SJSA1 (cell line): ENCODE measurements around the gene MOK. TPM values are rescaled to one million over a fixed set of nuclear protein-coding genes. Genes with fewer than 3 reads are reported as not detected.

ENCODE experiments used
- DNase-seq, 2 experiments: peaks; one replicate each; pipeline ENCODE4 v3.0.0-alpha.2; 2015 to 2020; ENCODE audit warnings: low spot score in 2 of 2, low read depth in 1 of 2
- H3K27ac ChIP-seq: fragments of 250-450 bp; sonication (Bioruptor Pico); 2 replicates; pipeline ENCODE4 v1.5.1; 2020; ENCODE audit warnings: mild to moderate bottlenecking, moderate library complexity
- H3K27me3 ChIP-seq: fragments of 250-450 bp; sonication (Bioruptor Pico); replicated peaks from 2 replicates; pipeline ENCODE4 v1.5.1; 2020; ENCODE audit warnings: mild to moderate bottlenecking, moderate library complexity
- H3K36me3 ChIP-seq: fragments of 250-450 bp; sonication (Bioruptor Pico); 2 replicates; pipeline ENCODE4 v1.5.1; 2020; ENCODE audit warnings: mild to moderate bottlenecking
- H3K4me1 ChIP-seq: fragments of 250-450 bp; sonication (Bioruptor Pico); replicated peaks from 2 replicates; pipeline ENCODE4 v1.6.1; 2021; ENCODE audit warnings: mild to moderate bottlenecking
- H3K4me3 ChIP-seq: fragments of 250-450 bp; sonication (Bioruptor Pico); 2 replicates; pipeline ENCODE4 v1.5.1; 2020; ENCODE audit warnings: mild to moderate bottlenecking
- H3K9me3 ChIP-seq: fragments of 250-450 bp; sonication (Bioruptor Pico); replicated peaks from 2 replicates; pipeline ENCODE4 v1.5.1; 2020; ENCODE audit warnings: mild to moderate bottlenecking
- total RNA-seq: library from RNA; depleted of rRNA; stranded (reverse); fragments of >200 nt; shearing (Covaris generic); gene quantifications from 2 replicates; pipeline ENCODE4 v1.2.3, GENCODE V29; 2014

The MOK gene
- total RNA-seq, 1 experiment from 2014 or later = 2.7 TPM

DNA sequence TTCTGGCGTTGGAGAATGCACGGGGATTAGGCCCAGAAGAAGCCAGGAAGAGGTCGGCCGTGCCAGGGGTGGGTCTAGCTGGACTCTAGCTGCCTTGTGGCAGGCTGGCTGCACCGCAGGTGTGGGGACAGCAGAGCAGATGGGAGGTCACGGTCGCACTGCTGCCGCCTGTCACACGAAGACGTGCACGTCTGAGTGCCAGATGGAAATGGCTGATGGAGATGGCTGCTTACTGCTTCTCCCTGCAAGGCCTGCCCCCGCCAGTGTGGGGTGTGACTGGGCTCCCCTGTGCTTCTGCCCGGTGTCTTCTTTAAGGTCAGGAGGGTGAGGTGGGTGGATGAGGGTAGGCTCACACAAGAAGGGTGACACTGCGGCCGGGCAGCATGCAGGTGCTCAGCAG, 79.0 kb downstream of the MOK start:
- Histone ChIP-seq H3K27ac (no peak overlapping the region), H3K9me3 (no peaks in the 10 kb centered on the region)

DNA sequence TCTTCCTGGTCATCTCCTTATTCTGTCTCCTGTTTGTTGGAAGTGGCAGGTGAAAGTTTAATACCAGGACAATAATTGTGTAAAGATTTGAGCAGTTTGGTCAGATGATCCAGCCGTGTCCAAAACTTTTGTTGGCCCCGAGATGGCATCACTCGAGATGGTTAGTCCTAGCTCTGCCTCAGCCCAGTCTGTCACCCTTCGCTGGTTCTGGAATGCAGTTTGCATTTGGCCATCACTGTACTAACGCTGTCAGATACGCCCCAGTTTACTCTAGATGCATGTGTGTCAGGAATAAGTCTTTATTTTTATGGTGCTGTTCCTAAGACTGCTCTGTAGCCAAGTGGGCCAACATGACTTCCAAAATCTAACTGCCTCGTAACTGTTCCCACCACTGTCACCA, 79.6 kb downstream of the MOK start:
- DNase-seq = no peak
- Histone ChIP-seq H3K36me3 (no peaks in the 10 kb centered on the region), H3K9me3 (no peaks in the 10 kb centered on the region), H3K27ac (no peak overlapping the region), H3K27me3 (no peaks in the 10 kb centered on the region), H3K4me1 (peaks cover 5% of the 10 kb centered on the region), H3K4me3 (no peak overlapping the region)

More for the DNA sequence above, 79.0 kb downstream of the MOK start:
- DNase-seq = no peak
- Histone ChIP-seq H3K27me3 (no peaks in the 10 kb centered on the region), H3K4me3 (no peak overlapping the region), H3K4me1 (peaks cover 3% of the 10 kb centered on the region), H3K36me3 (no peaks in the 10 kb centered on the region)

- H3K4me1 ChIP-seq = peaks cover 5% of the 10 kb centered on the region
- H3K27me3 ChIP-seq = no peaks in the 10 kb centered on the region
- H3K9me3 ChIP-seq = no peaks in the 10 kb centered on the region
- H3K4me3 ChIP-seq = no peak overlapping the region
- H3K36me3 ChIP-seq = no peaks in the 10 kb centered on the region
- DNase-seq = no peak
- H3K27ac ChIP-seq = no peak overlapping the region
These were observed 81.3 kb downstream of the MOK start for GRCh38 chr14:102223682-102224081.

DNA sequence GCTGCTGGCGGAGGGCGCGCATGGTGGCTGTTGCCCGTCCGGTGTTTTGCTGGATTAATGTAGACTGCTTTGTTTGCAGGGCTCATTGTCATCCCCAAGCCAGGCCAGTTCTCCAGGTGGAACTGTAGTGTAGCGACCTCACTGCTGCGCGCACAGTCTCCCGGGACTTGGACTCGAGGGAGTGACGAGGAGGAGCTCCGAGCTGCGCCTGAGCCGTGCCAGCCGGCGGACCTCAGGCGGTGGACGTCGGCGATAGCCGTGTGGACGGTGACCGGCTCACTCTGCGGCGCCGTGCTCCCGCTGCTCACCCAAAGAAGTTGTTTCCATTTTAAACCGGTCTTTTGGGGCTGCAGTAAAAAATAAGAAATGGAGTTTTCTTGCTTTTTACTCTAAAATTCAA, 82.2 kb downstream of the MOK start:
- Histone ChIP-seq H3K9me3 (no peaks in the 10 kb centered on the region), H3K4me3 (no peak overlapping the region), H3K27ac (no peak overlapping the region), H3K27me3 (no peaks in the 10 kb centered on the region), H3K4me1 (peaks cover 5% of the 10 kb centered on the region), H3K36me3 (no peaks in the 10 kb centered on the region)
- DNase-seq = no peak

GRCh38 chr14:102222009-102222575, 82.9 kb downstream of the MOK start:
- no peaks in the 10 kb centered on the region for H3K27me3 ChIP-seq
- no peak for DNase-seq
- peaks cover 2% of the 10 kb centered on the region for H3K36me3 ChIP-seq
- H3K4me1 ChIP-seq = peaks cover 5% of the 10 kb centered on the region
- no peak overlapping the region for H3K27ac ChIP-seq
- no peak overlapping the region for H3K4me3 ChIP-seq
- H3K9me3 ChIP-seq = no peaks in the 10 kb centered on the region

- DNase-seq = no peak
- Histone ChIP-seq H3K4me3 (no peak overlapping the region), H3K36me3 (peaks cover 5% of the 10 kb centered on the region), H3K27ac (no peak overlapping the region), H3K9me3 (no peaks in the 10 kb centered on the region), H3K27me3 (no peaks in the 10 kb centered on the region), H3K4me1 (peaks cover 5% of the 10 kb centered on the region)
These were observed 83.9 kb downstream of the MOK start for GRCh38 chr14:102221026-102221425.

DNA sequence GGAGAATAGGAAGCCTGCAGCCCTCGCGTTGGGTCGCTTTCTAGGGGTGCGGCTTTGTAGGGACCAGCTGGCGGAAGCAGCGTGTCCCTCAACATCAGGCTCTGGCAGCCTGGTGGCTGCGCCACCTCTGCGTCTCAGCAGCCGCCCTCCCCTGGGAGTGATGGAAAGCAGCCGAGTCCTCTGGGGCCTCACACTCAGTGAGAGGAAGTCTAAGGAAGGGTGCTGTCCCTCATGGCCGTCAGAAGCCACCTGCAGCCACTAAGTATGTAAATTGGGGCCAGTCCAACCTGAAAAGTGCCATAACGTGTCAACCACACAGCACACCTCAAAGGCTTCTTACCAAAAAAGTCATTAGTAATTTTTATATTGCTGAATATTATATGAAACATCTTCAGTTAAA, 84.9 kb downstream of the MOK start:
- Histone ChIP-seq H3K27me3 (no peaks in the 10 kb centered on the region), H3K36me3 (peaks cover 9% of the 10 kb centered on the region), H3K4me3 (no peak overlapping the region), H3K4me1 (peaks cover 5% of the 10 kb centered on the region), H3K27ac (no peak overlapping the region), H3K9me3 (no peaks in the 10 kb centered on the region)
- DNase-seq = no peak

DNA sequence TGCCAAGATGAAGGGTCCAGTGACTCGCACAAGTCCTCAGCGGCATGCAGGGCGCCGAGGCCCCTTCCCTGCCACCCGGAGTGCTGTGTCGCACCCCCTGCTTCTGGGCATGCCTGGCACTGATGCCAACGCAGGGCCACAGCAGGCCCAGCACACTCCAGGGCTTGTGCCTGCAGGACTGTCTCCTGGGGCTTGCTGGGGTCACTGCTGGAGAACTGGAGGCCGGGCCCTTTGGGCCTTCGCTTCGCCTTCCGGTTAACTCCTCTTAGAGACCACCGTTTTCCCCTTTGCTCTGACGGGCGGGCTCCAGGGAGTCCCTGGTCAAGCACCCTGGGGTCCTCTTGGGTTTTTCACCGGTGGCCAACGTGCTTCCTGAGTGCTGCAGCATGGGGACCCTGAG, 85.6 kb downstream of the MOK start:
- Histone ChIP-seq H3K4me3 (no peak overlapping the region), H3K36me3 (peaks cover 9% of the 10 kb centered on the region), H3K4me1 (peaks cover 5% of the 10 kb centered on the region), H3K27ac (no peak overlapping the region), H3K9me3 (no peaks in the 10 kb centered on the region), H3K27me3 (no peaks in the 10 kb centered on the region)
- DNase-seq = no peak

DNA sequence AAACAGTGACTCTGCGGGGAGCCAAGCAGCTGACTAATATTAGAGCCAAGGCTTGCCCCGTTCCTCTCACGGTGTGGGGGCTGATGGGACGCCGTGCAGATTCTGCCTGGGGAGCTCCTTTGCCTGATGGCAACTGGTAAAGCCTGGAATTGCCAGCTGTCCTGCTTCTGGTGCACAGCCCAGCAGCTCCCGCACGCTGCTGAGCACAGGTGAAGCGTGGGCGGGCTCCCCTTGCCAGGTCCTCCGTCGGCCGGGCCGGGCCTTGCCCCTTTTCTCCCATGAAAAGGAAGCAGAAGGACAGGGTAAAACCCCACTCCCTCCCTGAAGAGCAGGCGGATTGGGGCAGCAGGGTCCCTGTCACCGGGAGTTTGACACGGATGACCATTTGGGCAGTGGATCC, 86.3 kb downstream of the MOK start:
- Histone ChIP-seq H3K9me3 (no peaks in the 10 kb centered on the region), H3K4me1 (peaks cover 5% of the 10 kb centered on the region), H3K4me3 (no peak overlapping the region), H3K27me3 (no peaks in the 10 kb centered on the region), H3K27ac (no peak overlapping the region), H3K36me3 (peaks cover 9% of the 10 kb centered on the region)
- DNase-seq = no peak

DNA sequence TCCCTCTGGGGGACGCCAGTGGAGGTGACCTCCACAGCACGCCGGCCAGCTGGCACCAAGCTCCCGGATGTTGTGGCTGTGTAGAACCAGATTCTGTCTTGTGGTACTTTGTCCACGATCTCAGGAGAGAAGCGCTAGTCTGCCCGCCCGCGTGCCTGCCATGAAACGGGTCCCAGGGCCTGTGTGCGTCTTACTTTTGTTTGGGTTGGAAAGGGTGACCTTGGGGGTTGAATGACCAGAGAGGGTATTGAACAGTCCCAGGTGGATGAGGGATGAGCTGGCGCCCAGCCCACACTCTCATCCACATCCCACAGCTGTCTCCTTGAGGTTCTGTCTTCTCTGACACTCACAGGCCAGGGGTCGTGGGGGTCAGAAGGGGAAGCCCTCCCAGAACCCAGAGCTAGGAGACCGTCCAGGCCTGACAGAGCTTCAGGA, 87.0 kb downstream of the MOK start:
- H3K9me3 ChIP-seq = no peaks in the 10 kb centered on the region
- H3K36me3 ChIP-seq = peaks cover 9% of the 10 kb centered on the region
- DNase-seq = no peak
- H3K4me3 ChIP-seq = no peak overlapping the region
- peaks cover 5% of the 10 kb centered on the region for H3K4me1 ChIP-seq
- no peak overlapping the region for H3K27ac ChIP-seq
- H3K27me3 ChIP-seq = no peaks in the 10 kb centered on the region

GRCh38 chr14:102217399-102217798, 87.6 kb downstream of the MOK start:
- DNase-seq = no peak
- peaks cover 9% of the 10 kb centered on the region for H3K36me3 ChIP-seq
- no peaks in the 10 kb centered on the region for H3K27me3 ChIP-seq
- no peaks in the 10 kb centered on the region for H3K9me3 ChIP-seq
- peaks cover 5% of the 10 kb centered on the region for H3K4me1 ChIP-seq
- no peak overlapping the region for H3K27ac ChIP-seq
- no peak overlapping the region for H3K4me3 ChIP-seq

DNA sequence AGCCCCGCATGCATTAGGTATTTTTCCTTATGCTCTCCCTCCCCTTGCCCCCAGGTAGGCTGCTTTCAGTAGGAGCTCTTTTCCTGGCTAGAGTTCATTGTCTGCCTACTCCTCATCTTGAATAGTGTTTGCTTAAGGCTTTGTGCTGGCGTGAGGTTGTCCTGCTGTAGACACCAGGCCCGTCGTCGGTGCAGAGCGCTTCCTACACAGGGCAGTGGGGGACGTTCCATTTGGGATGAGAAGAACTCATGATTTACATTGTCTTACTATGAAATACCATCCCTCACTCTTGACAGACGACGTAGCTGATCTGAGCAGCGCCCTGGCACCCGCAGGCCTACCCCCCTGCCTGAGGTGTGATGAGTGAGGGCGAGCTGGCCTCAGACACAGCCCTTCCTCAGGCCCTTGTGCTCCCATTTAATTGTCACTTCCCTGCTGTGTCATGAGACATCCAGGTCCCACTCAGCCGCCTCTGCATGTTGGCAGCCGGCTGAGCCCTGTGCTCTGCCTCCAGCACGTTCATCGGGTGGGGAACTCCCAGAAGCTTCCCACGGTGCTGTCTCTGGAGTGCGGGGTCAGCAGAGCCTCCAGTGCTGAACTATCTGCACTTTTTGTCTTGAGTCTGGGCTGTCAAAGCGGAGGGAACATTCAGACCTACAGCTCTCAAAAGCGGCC, 89.3 kb downstream of the MOK start:
- no peak for DNase-seq
- H3K9me3 ChIP-seq = no peaks in the 10 kb centered on the region
- H3K4me1 ChIP-seq = peaks cover under 1% of the 10 kb centered on the region; the same call in 1 of the 2 replicates
- peaks cover 9% of the 10 kb centered on the region for H3K36me3 ChIP-seq
- no peaks in the 10 kb centered on the region for H3K27me3 ChIP-seq
- H3K4me3 ChIP-seq = no peak overlapping the region
- H3K27ac ChIP-seq = no peak overlapping the region

GRCh38 chr14:102215071-102215470, 89.9 kb downstream of the MOK start:
- H3K27me3 ChIP-seq = no peaks in the 10 kb centered on the region
- H3K36me3 ChIP-seq = peaks cover 10% of the 10 kb centered on the region
- H3K4me1 ChIP-seq = no peaks in the 10 kb centered on the region
- H3K4me3 ChIP-seq = no peak overlapping the region
- H3K9me3 ChIP-seq = no peaks in the 10 kb centered on the region
- H3K27ac ChIP-seq = no peak overlapping the region
- DNase-seq = no peak

- no peaks in the 10 kb centered on the region for H3K9me3 ChIP-seq
- H3K4me3 ChIP-seq = no peak overlapping the region
- peaks cover 19% of the 10 kb centered on the region for H3K36me3 ChIP-seq
- DNase-seq = no peak
- no peaks in the 10 kb centered on the region for H3K4me1 ChIP-seq
- no peak overlapping the region for H3K27ac ChIP-seq
- no peaks in the 10 kb centered on the region for H3K27me3 ChIP-seq
These were observed 90.8 kb downstream of the MOK start for GRCh38 chr14:102213984-102214658.
